ENCODE measurements around the gene MYO16. TPM values are rescaled to one million over a fixed set of nuclear protein-coding genes. Genes with fewer than 3 reads are reported as not detected.

MYO16 gene
- polyA plus RNA-seq, 1 experiment: not detected

GRCh38 chr13:108932196-108932595 is 302.8 kb downstream of the MYO16 start:
- no peaks in the 10 kb centered on the region; the same call in 1 of the 2 replicates for H3K27me3 ChIP-seq (ENCODE audit: control insufficient read depth, insufficient read depth, low read length)
- H3K4me3 ChIP-seq (ENCODE audit: low read depth, low read length): no peak overlapping the region
- TF ChIP-seq CTCF (IDR thresholded peaks at IDR 0.05; ENCODE audit: insufficient read depth, low read depth, low read length): no peak
- DNase-seq (ENCODE audit: low read depth): no peak
- CTCF ChIA-PET: interaction anchor here (1.1 kb wide), 1 partner anchor 15 kb away, joined by 5 read pairs; no protein-coding TSS in a partner anchor
- POLR2A ChIA-PET: no interaction called here
- no peaks in the 10 kb centered on the region for H3K36me3 ChIP-seq (ENCODE audit: control insufficient read depth, insufficient read depth, low read length)

GRCh38 chr13:108933061-108933460 is 303.6 kb downstream of the MYO16 start:
- POLR2A ChIA-PET: no interaction called here
- Histone ChIP-seq H3K4me3 (ENCODE audit: low read depth, low read length) (no peak overlapping the region), H3K27me3 (ENCODE audit: control insufficient read depth, insufficient read depth, low read length) (no peaks in the 10 kb centered on the region; the same call in 1 of the 2 replicates), H3K36me3 (ENCODE audit: control insufficient read depth, insufficient read depth, low read length) (no peaks in the 10 kb centered on the region)
- TF ChIP-seq CTCF (IDR thresholded peaks at IDR 0.05; ENCODE audit: insufficient read depth, low read depth, low read length): no peak
- DNase-seq (ENCODE audit: low read depth): no peak
- CTCF ChIA-PET: interaction anchor here (1.1 kb wide), 1 partner anchor 14 kb away, joined by 5 read pairs; no protein-coding TSS in a partner anchor

- DNase-seq (ENCODE audit: low read depth): no peak
- ChIA-PET POLR2A (no interaction called here), CTCF (interaction anchor here (2.4 kb wide), 1 partner anchor 10 kb away, joined by 8 read pairs; no protein-coding TSS in a partner anchor)
- no peak overlapping the region for H3K4me3 ChIP-seq (ENCODE audit: low read depth, low read length)
- H3K27me3 ChIP-seq (ENCODE audit: control insufficient read depth, insufficient read depth, low read length): no peaks in the 10 kb centered on the region; the same call in 1 of the 2 replicates
- TF ChIP-seq CTCF (IDR thresholded peaks at IDR 0.05; ENCODE audit: insufficient read depth, low read depth, low read length): no peak
- H3K36me3 ChIP-seq (ENCODE audit: control insufficient read depth, insufficient read depth, low read length): no peaks in the 10 kb centered on the region
Observed at GRCh38 chr13:108938155-108938554, 308.7 kb downstream of the MYO16 start.

GRCh38 chr13:108940121-108940520 is 310.7 kb downstream of the MYO16 start:
- no peaks in the 10 kb centered on the region; the same call in 1 of the 2 replicates for H3K27me3 ChIP-seq (ENCODE audit: control insufficient read depth, insufficient read depth, low read length)
- no peaks in the 10 kb centered on the region for H3K36me3 ChIP-seq (ENCODE audit: control insufficient read depth, insufficient read depth, low read length)
- POLR2A ChIA-PET: no interaction called here
- no peak for TF ChIP-seq CTCF (IDR thresholded peaks at IDR 0.05; ENCODE audit: insufficient read depth, low read depth, low read length)
- CTCF ChIA-PET: no interaction called here
- DNase-seq (ENCODE audit: low read depth): no peak
- no peak overlapping the region for H3K4me3 ChIP-seq (ENCODE audit: low read depth, low read length)

GRCh38 chr13:108943842-108944241 is 314.4 kb downstream of the MYO16 start:
- POLR2A ChIA-PET: no interaction called here
- TF ChIP-seq CTCF (IDR thresholded peaks at IDR 0.05; ENCODE audit: insufficient read depth, low read depth, low read length): no peak

More at GRCh38 chr13:108943842-108944241, 314.4 kb downstream of the MYO16 start:
- no peaks in the 10 kb centered on the region for H3K27me3 ChIP-seq (ENCODE audit: control insufficient read depth, insufficient read depth, low read length)
- DNase-seq (ENCODE audit: low read depth): no peak
- no peaks in the 10 kb centered on the region for H3K36me3 ChIP-seq (ENCODE audit: control insufficient read depth, insufficient read depth, low read length)
- H3K4me3 ChIP-seq (ENCODE audit: low read depth, low read length): no peak overlapping the region
- CTCF ChIA-PET: no interaction called here

Data from BJ (cell line).